Superior temporal gyrus (tissue), 1 donor: ENCODE measurements around the gene PANX1.
"Not testable (repeated sequence)": the region's sequence is repeated elsewhere in the genome, so short reads cannot be mapped to it uniquely, and the experiment has no call there.

ENCODE experiments used
- DNase-seq: peaks from one replicate; pipeline ENCODE4 v3.0.0-alpha.2; 2016; ENCODE audit errors: extremely low spot score

Gene PANX1

DNA sequence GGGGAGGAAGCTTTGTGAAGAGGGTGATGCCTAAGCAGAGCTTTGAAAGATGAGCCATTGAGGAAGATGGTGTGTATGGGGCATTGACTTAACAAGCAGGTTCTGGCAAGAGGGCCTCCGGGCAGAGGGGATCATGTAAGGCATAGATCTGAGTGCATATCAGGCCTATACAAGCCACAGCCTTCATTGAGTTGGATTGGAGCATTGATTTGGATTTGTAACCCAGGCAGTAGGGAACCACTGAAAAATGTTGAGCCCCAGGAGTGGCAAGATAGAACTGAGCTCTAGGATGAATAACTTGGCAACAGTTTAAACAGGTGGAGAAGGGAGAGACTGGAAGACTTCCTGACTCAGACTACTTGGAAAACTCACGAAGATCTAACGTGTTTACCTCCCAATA lies 21.4 kb downstream of the PANX1 start:
- DNase-seq = no peak

DNA sequence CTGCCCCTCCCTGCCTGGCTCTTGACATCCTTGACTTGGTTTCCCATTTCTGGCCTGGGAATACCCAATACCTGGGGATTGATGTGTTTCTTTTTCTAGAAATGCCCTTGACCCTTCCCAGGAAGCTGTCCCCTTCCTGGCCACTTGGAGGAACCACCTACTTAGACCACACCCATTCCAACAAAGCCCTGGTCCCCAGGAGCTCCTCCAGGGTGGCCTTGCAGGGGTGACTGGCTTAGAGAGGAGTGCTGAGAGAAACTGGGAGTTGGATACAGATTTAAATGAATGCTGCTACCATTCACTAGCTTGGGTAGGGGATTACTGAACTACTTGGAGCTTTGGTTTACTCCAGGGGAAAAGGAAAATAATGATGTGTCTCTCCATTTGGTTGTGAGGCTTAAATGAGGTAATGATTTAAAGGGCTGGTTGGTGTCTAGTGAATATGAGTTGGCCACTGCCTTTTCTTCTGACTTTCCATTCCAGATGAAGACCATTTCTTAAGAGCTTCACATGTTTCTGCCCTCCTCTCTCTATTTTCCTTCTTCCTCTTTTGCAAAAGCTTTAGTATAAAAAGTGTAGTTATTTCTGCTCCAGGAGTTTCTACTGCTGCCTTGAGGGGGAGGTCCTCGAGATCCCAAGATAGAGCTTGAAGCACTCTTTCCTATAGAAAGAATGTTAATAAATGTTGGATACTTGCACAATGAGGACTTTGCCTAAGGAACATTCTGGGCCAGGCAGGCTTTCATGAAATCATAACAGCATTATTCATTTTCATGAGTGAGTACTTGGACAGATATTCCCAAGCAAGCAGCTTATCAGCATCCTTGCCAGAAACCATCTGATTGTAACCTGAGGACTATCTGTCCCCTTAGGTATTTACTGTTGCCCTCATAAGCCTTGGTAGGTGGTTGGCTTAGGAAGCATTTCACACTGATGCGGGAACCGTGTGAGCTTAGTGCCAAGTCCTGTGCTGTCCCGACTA lies 22.4 kb downstream of the PANX1 start:
- peak; percentile 33 for DNase-seq

DNA sequence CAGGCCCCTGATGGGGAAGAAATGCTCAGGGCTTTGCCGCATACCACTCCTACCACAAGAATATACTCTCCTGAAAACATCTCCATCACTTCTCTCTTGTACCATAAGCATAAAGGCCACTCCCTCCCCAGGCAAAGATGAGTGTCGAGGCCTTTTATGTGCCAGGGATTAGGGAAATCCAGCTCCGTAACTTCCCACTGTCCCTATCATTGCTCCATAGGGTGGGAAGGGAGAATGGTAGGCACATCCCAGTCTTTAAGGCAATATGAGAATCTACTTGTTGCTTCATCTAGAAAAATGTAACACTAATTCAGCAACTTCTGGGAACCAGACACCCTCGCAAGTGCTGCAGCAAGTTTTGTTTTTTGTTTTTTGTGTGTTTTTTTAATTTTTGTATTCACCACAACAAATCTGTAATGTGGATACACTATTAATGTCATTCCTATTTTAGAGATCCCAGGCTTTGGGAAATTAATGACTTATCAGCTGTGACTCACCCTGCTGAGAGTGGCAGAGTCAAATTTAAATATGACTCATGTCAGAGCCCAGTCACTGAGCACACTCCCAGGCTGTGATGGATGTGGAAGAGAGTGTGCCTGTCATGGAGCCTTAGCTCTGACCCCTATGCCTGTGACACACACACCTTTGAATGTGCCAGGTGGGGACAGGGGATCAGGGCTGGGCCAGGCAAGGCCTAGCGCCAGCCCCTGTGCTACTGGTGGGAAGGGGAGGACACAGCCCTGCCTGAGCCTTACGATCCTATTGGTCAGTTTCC lies 23.4 kb downstream of the PANX1 start:
- DNase-seq = no peak

GRCh38 chr11:94152678-94153065 lies 24.0 kb downstream of the PANX1 start:
- DNase-seq = no peak

GRCh38 chr11:94153320-94153719 lies 24.7 kb downstream of the PANX1 start:
- DNase-seq = no peak

GRCh38 chr11:94154095-94154856 lies 25.6 kb downstream of the PANX1 start:
- DNase-seq = no peak

- not testable (repeated sequence) for DNase-seq
These were observed 28.7 kb downstream of the PANX1 start for GRCh38 chr11:94157339-94157738.

GRCh38 chr11:94168882-94169281 lies 40.2 kb downstream of the PANX1 start:
- DNase-seq = no peak

- DNase-seq = no peak
These were observed 40.9 kb downstream of the PANX1 start for GRCh38 chr11:94169516-94169915.

GRCh38 chr11:94169930-94170545 lies 41.4 kb downstream of the PANX1 start:
- no peak for DNase-seq

GRCh38 chr11:94170953-94171352 lies 42.3 kb downstream of the PANX1 start:
- DNase-seq = no peak

- peak; percentile 46 for DNase-seq
These were observed 43.2 kb downstream of the PANX1 start for GRCh38 chr11:94171693-94172440.

DNA sequence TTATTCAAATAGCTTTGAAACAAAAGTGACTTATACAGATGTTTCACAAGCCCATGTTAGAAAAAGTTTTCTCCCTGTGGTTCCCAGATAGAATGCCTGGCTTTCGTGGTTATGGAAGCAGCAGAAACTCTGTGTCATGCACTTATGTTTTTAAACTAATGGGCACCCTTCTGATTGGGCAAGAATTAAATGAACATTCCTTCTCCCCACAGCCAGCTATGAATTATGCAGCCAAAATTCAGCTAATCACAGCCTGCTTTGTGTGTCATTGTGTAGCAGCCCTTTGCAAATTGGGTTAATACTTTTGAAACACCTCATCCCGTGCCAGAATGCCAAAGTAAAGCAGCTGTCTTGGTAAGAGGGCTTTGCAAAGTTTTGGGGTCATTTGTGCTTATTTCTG lies 46.9 kb downstream of the PANX1 start:
- DNase-seq = no peak

DNA sequence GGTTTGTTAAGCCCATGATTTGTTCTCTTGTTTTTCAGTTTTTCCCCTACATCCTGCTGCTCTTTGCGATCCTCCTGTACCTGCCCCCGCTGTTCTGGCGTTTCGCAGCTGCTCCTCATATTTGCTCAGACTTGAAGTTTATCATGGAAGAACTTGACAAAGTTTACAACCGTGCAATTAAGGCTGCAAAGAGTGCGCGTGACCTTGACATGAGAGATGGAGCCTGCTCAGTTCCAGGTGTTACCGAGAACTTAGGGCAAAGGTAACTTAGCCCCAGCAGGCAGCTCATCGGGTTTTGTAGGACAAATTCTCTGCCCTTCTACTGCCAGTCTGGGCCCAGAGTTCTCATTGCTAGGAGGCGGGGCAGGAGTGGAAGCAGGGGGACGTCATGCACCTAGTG lies 49.7 kb downstream of the PANX1 start:
- DNase-seq = no peak

DNA sequence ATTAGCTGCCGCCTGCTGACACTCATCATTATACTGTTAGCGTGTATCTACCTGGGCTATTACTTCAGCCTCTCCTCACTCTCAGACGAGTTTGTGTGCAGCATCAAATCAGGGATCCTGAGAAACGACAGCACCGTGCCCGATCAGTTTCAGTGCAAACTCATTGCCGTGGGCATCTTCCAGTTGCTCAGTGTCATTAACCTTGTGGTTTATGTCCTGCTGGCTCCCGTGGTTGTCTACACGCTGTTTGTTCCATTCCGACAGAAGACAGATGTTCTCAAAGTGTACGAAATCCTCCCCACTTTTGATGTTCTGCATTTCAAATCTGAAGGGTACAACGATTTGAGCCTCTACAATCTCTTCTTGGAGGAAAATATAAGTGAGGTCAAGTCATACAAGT lies 51.1 kb downstream of the PANX1 start:
- DNase-seq = no peak

DNA sequence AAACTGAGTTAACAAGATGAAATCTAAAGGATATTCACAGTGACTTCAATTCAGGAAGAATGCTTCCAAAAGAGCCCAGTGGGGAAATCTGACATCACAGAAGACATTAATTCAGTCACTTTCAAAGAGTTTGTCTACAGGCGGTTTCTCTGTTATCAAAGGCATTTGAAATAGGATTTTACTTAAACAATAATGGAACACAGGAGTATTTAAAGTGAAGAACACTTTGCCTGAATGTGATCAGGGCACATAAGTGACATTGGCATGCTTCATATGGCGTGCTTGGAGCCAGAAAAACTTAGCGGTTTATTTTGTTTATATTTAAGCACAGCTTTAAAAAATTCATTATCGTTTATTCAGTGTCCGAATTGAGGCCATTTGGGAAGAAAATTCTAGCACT lies 52.9 kb downstream of the PANX1 start:
- no peak for DNase-seq

- no peak for DNase-seq
These were observed 53.3 kb downstream of the PANX1 start for GRCh38 chr11:94181943-94182342.

DNA sequence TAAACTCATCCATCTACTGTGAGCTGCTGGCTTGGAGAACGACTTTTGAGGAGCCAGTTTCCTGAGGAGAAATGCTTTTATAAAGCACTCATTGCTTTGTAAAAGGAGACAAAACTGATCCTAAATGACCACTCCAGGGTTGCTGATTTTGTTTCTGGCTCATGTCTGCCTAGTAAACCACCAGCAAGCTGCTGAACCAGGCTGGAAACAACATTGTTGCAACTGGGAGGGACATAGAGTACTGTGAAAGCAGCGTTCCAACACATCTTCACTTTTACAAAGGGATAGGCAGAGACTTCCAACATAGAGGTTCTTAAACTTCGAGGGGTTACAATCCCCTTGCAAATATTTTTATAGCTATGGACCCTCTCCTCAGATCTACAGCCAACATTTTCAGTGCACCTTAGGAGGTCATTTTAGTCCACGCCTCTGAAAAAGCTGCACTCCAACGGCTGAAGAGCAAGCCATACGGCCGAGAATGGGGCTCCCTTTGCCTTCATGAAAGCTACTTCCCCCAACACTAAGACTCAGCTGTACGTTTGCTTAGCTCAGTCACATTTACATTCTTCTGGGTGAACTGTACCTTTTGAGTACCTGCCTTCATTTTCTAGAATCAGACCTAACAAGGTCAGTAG lies 54.7 kb downstream of the PANX1 start:
- DNase-seq = no peak

DNA sequence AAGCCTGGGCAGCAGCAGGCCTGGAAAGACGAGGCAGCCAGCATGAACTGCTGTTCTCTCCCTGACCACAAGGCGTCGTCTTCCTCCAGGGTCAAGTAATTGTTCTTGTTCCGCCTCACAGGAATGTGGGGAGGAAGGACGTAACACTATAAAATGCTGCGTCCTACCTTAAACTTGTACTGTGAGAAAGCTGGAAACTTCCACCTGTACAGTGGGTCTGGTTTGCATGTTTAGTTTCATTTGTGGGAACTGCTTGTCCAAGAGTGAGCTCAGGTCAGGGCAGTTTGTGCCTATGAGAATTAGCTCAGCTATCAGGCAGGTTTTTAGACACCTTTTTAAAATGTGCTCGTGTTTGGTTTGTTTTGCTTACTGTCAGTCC lies 55.2 kb downstream of the PANX1 start:
- peak; percentile 39 for DNase-seq

GRCh38 chr11:94184362-94184761 lies 55.7 kb downstream of the PANX1 start:
- DNase-seq = no peak
